Stomach (tissue), 9 donors: ENCODE data around the gene NXT1. TPM values are rescaled to one million over a fixed set of nuclear protein-coding genes. Genes with fewer than 3 reads are reported as not detected.

Experiments
- DNase-seq, 2 donors: peaks; one replicate each; pipeline versions ENCODE4 v3.0.0 to v3.0.0-alpha.2; 2013 to 2019
- H3K27ac ChIP-seq, 5 donors: fragments of 200-600 bp in 4 of 5; sonication (generic) in 4 of 5; one replicate each; pipeline ENCODE4 v1.5.1; 2013 to 2019; ENCODE audit warnings: mild to moderate bottlenecking in 1 of 5, moderate library complexity in 1 of 5
- H3K27me3 ChIP-seq, 3 donors: fragments of 200-600 bp; sonication (generic); one replicate each; pipeline ENCODE4 v1.5.1; 2017 to 2019; ENCODE audit warnings: mixed run types in 1 of 3
- H3K36me3 ChIP-seq, 4 donors: fragments of 200-600 bp; sonication (generic); 1 replicate in 3 of 4; 2 replicates in 1 of 4; pipeline ENCODE4 v1.5.1; 2016 to 2019
- H3K4me1 ChIP-seq, 4 donors: fragments of 200-600 bp; sonication (generic); one replicate each; pipeline ENCODE4 v1.5.1; 2016 to 2019
- H3K4me3 ChIP-seq, 4 donors: fragments of 200-600 bp; sonication (generic) in 3 of 4; one replicate each; pipeline ENCODE4 v1.5.1; 2016 to 2019; ENCODE audit warnings: mild to moderate bottlenecking in 1 of 4
- H3K9me3 ChIP-seq, 4 donors: fragments of 200-600 bp; sonication (generic); one replicate each; pipeline ENCODE4 v1.5.1; 2016 to 2019
- EP300 ChIP-seq: sonication (generic); formaldehyde crosslinking; IDR thresholded peaks from one replicate; pipeline ENCODE4 v1.6.1; 2017; ENCODE audit warnings: antibody characterized with exemption
- POLR2A ChIP-seq, 4 donors: fragments of 450-650 bp; IDR thresholded peaks; one replicate each; pipeline ENCODE4 v1.6.1; 2016; ENCODE audit warnings: antibody characterized with exemption in 4 of 4, control low read depth in 2 of 4, mild to moderate bottlenecking in 1 of 4, moderate library complexity in 1 of 4
- POLR2AphosphoS5 ChIP-seq, 3 donors: sonication (generic); formaldehyde crosslinking; IDR thresholded peaks; one replicate each; pipeline ENCODE4 v1.6.1; 2016; ENCODE audit warnings: antibody characterized with exemption in 3 of 3
- WGBS, 5 donors: extraction: QIAGEN DNeasy Blood & Tissue Kit in 3 of 5; methylation state at CpG; one replicate each; pipeline versions ENCODE4 v1.1.5 to v1.1.7; 2013 to 2018; 5-methylcytosine and 5-hydroxymethylcytosine counted together
- intact Hi-C: fragments of 100-400 bp; cut with DNase I; formaldehyde crosslinking; loops from one replicate; pipeline ENCODE4 v1.15.1; 2023; ENCODE audit warnings: low total_unique reads
- polyA plus RNA-seq, 3 donors: library from polyadenylated mRNA; stranded (reverse); fragments of 200-250 nt; gene quantifications; one replicate each; pipeline ENCODE4 v1.2.3, GENCODE V29; 2013
- total RNA-seq, 5 donors: library from RNA; depleted of rRNA; stranded (reverse); fragments of >200 nt; gene quantifications; one replicate each; pipeline versions ENCODE4 v1.1.0 to v1.2.3, GENCODE V29; 2014 to 2016
- TF ChIP-seq, protein P1 (sequence below), 7 experiments: fragments of 450-650 bp in 4 of 7; fragments of 200-600 bp in 3 of 7; sonication (generic) in 3 of 7; IDR thresholded peaks; one replicate each; pipeline ENCODE4 v1.5.1; 2016 to 2019; ENCODE audit warnings: antibody characterized with exemption in 7 of 7, control low read depth in 2 of 7, mild to moderate bottlenecking in 1 of 7
- donor health status: healthy with polysubstance abuse.
- donor health status: Bipolar disorder and iron deficiency.
- donor health status: healthy.

Gene NXT1
- total and polyA plus RNA-seq, 8 donors = 2.3 to 24.8 (median 13.7) TPM

DNA sequence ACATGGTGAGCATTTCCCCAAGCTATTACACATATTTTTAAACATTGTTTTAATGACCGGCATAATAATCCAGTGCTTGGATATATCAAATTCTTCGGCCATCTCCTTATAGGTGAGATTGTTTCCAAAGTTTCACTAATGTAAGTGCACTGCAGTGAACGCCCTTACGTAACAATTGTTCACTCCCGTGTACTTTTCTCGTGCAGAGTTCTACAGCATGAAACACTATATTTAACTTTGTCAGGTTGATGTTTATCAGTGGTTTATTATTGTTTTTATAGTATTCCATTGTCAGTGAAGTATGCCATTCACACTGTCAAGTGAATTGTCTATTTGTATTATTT, 7.9 kb downstream of the NXT1 start:
- TF ChIP-seq POLR2A (IDR thresholded peaks at IDR 0.05) (no peak), POLR2AphosphoS5 (IDR thresholded peaks at IDR 0.05) (no peak), EP300 (no peak)
- TF ChIP-seq, protein P1, sequence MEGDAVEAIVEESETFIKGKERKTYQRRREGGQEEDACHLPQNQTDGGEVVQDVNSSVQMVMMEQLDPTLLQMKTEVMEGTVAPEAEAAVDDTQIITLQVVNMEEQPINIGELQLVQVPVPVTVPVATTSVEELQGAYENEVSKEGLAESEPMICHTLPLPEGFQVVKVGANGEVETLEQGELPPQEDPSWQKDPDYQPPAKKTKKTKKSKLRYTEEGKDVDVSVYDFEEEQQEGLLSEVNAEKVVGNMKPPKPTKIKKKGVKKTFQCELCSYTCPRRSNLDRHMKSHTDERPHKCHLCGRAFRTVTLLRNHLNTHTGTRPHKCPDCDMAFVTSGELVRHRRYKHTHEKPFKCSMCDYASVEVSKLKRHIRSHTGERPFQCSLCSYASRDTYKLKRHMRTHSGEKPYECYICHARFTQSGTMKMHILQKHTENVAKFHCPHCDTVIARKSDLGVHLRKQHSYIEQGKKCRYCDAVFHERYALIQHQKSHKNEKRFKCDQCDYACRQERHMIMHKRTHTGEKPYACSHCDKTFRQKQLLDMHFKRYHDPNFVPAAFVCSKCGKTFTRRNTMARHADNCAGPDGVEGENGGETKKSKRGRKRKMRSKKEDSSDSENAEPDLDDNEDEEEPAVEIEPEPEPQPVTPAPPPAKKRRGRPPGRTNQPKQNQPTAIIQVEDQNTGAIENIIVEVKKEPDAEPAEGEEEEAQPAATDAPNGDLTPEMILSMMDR (IDR thresholded peaks at IDR 0.05) = no peak
- H3K27ac ChIP-seq = peak overlapping the region; percentile 87 to 100 (median 99)
- peaks cover 28 to 52% (median 47%) of the 10 kb centered on the region in 4 donors for H3K4me1 ChIP-seq
- no peaks in the 10 kb centered on the region for H3K27me3 ChIP-seq
- no peaks in the 10 kb centered on the region for H3K9me3 ChIP-seq
- H3K4me3 ChIP-seq = peak overlapping the region; percentile 55 to 73 (median 58)
- peaks cover 10 to 29% (median 27%) of the 10 kb centered on the region in 4 donors for H3K36me3 ChIP-seq
- intact Hi-C loops = no loop called here
- WGBS, 5 donors = 13 to 24% (median 15%) methylated on average over 6 of the region's 6 CpGs
- no peak for DNase-seq

GRCh38 chr20:23358923-23359593, 8.5 kb downstream of the NXT1 start:
- 23 to 52% (median 36%) methylated on average over 7 of the region's 7 CpGs for WGBS, 5 donors
- no peaks in the 10 kb centered on the region for H3K9me3 ChIP-seq
- peak overlapping the region; percentile 87 to 100 (median 99) for H3K27ac ChIP-seq
- TF ChIP-seq POLR2AphosphoS5 (IDR thresholded peaks at IDR 0.05) (peak in 2 of 3 donors; percentile 16 to 23), POLR2A (IDR thresholded peaks at IDR 0.05) (no peak)
- intact Hi-C loops = no loop called here
- H3K36me3 ChIP-seq = peaks cover 7 to 23% (median 22%) of the 10 kb centered on the region in 4 donors
- H3K27me3 ChIP-seq = no peaks in the 10 kb centered on the region
- peak overlapping the region in 2 of 4 donors; percentile 59 to 73 for H3K4me3 ChIP-seq
- DNase-seq = peak; percentile 68 to 86
- peaks cover 29 to 56% (median 50%) of the 10 kb centered on the region in 4 donors for H3K4me1 ChIP-seq

GRCh38 chr20:23360531-23360930, 9.9 kb downstream of the NXT1 start:
- TF ChIP-seq POLR2AphosphoS5 (IDR thresholded peaks at IDR 0.05) (no peak), EP300 (no peak), POLR2A (IDR thresholded peaks at IDR 0.05) (no peak)
- TF ChIP-seq, protein P1 (IDR thresholded peaks at IDR 0.05) = no peak
- H3K9me3 ChIP-seq = no peaks in the 10 kb centered on the region
- peaks cover 33 to 68% (median 54%) of the 10 kb centered on the region in 4 donors for H3K4me1 ChIP-seq
- intact Hi-C loops = no loop called here
- no peaks in the 10 kb centered on the region for H3K27me3 ChIP-seq
- DNase-seq = no peak
- no peak overlapping the region for H3K4me3 ChIP-seq
- 19 to 43% (median 29%) methylated on average over 1 of the region's 1 CpG for WGBS, 5 donors
- H3K36me3 ChIP-seq = peaks cover 7 to 22% (median 22%) of the 10 kb centered on the region in 4 donors
- H3K27ac ChIP-seq = peak overlapping the region in 4 of 5 donors; percentile 99 to 100 (median 100)

DNA sequence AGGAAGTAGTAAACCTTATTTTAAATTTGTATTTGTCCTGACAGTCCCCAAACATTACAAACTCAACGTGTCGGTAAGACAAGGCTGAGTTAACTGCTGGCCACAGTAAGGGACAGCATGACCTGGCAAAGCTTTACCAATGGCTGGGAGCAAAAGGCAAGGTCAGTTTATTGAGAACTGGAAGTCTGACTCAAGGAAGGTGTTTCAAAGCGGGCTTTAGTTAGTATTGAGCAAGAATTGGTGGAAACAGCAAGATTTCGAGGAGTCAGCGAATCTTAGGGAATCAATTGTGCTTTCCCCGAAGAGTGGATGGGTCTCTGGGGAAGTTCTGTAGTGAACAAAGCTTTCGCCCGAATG, 10.5 kb downstream of the NXT1 start:
- intact Hi-C loops = no loop called here
- peak overlapping the region; percentile 99 to 100 (median 99) for H3K27ac ChIP-seq
- H3K27me3 ChIP-seq = no peaks in the 10 kb centered on the region
- 2 to 4% (median 3%) methylated on average over 8 of the region's 8 CpGs for WGBS, 5 donors
- H3K4me3 ChIP-seq = peak overlapping the region; percentile 68 to 93 (median 90)
- DNase-seq = peak in 1 of 2 donors; percentile 63
- H3K9me3 ChIP-seq = no peaks in the 10 kb centered on the region
- TF ChIP-seq EP300 (no peak), POLR2A (IDR thresholded peaks at IDR 0.05) (no peak), POLR2AphosphoS5 (IDR thresholded peaks at IDR 0.05) (no peak)
- TF ChIP-seq, protein P1 (IDR thresholded peaks at IDR 0.05) = no peak
- H3K4me1 ChIP-seq = peaks cover 38 to 73% (median 59%) of the 10 kb centered on the region in 4 donors
- H3K36me3 ChIP-seq = peaks cover 10 to 22% (median 20%) of the 10 kb centered on the region in 4 donors
